Neural cell (in vitro differentiated cells): Measurements from ENCODE around the gene ADGRB2. TPM values are rescaled to one million over a fixed set of nuclear protein-coding genes. Genes with fewer than 3 reads are reported as not detected.

Source experiments
- H2AFZ ChIP-seq: fragments of 200-600, 300-800 bp; sonication (generic), shearing (Covaris generic); 2 replicates; pipeline ENCODE4 v1.6.0; 2014; ENCODE audit warnings: low read depth, mild to moderate bottlenecking, antibody characterized with exemption, low read length, moderate library complexity
- H3F3A ChIP-seq: fragments of 200-600 bp; shearing (Covaris generic); 2 replicates; pipeline ENCODE4 v1.6.1; 2016; ENCODE audit warnings: mild to moderate bottlenecking, moderate library complexity, mixed read lengths, antibody characterized with exemption, low read length; ENCODE audit not compliant: insufficient read depth, poor library complexity, severe bottlenecking
- H3K27ac ChIP-seq: fragments of 200-600, 300-800 bp; sonication (generic), shearing (Covaris generic); 2 replicates; pipeline ENCODE4 v1.5.1; 2014; ENCODE audit warnings: mild to moderate bottlenecking, low read length, moderate library complexity
- H3K27me3 ChIP-seq: fragments of 300-800, 200-600 bp; sonication (generic), shearing (Covaris generic); 2 replicates; pipeline ENCODE4 v1.6.0; 2014; ENCODE audit warnings: mild to moderate bottlenecking, low read depth, low read length, moderate library complexity; ENCODE audit not compliant: insufficient read depth
- H3K36me3 ChIP-seq: fragments of 300-800, 200-600 bp; sonication (generic), shearing (Covaris generic); 2 replicates; pipeline ENCODE4 v1.5.1; 2014; ENCODE audit warnings: mild to moderate bottlenecking, antibody characterized with exemption, low read length, moderate library complexity; ENCODE audit not compliant: insufficient read depth
- H3K4me2 ChIP-seq: fragments of 300-800, 200-600 bp; sonication (generic), shearing (Covaris generic); 2 replicates; pipeline ENCODE4 v1.6.0; 2014; ENCODE audit warnings: mild to moderate bottlenecking, low read length
- H3K4me3 ChIP-seq: fragments of 300-800, 200-600 bp; sonication (generic), shearing (Covaris generic); 2 replicates; pipeline ENCODE4 v1.5.1; 2014; ENCODE audit warnings: mild to moderate bottlenecking, low read length, moderate library complexity
- H3K79me2 ChIP-seq: fragments of 200-600 bp; shearing (Covaris generic); replicated peaks from 2 replicates; pipeline ENCODE4 v1.6.0; 2014; ENCODE audit warnings: mild to moderate bottlenecking, low read length, moderate library complexity; ENCODE audit not compliant: insufficient read depth
- H3K9ac ChIP-seq: fragments of 300-800, 200-600 bp; sonication (generic), shearing (Covaris generic); 2 replicates; pipeline ENCODE4 v1.6.1; 2016; ENCODE audit warnings: mild to moderate bottlenecking, low read length, mixed read lengths
- H3K9me2 ChIP-seq: fragments of 200-600 bp; shearing (Covaris generic); 2 replicates; pipeline ENCODE4 v1.6.1; 2016; ENCODE audit warnings: mild to moderate bottlenecking, low read length, mixed read lengths; ENCODE audit not compliant: insufficient read depth
- H3K9me3 ChIP-seq: fragments of 200-600, 300-800 bp; sonication (generic), shearing (Covaris generic); 2 replicates; pipeline ENCODE4 v1.6.1; 2016; ENCODE audit warnings: mild to moderate bottlenecking, mixed run types, low read length, moderate library complexity, mixed read lengths
- H4K20me1 ChIP-seq: fragments of 200-600 bp; shearing (Covaris generic); 2 replicates; pipeline ENCODE4 v1.6.1; 2016; ENCODE audit warnings: mild to moderate bottlenecking, mixed run types; ENCODE audit not compliant: insufficient read depth
- EP300 ChIP-seq: fragments of 450-650 bp; conservative IDR thresholded peaks from 2 replicates; pipeline ENCODE4 v1.6.1; 2014; ENCODE audit warnings: antibody characterized with exemption, mild to moderate bottlenecking, moderate library complexity; ENCODE audit not compliant: poor library complexity, severe bottlenecking
- EZH2 ChIP-seq: fragments of 200-600, 300-800 bp; shearing (Covaris generic), sonication (generic); IDR thresholded peaks from 2 replicates; pipeline ENCODE4 v1.6.1; 2014; ENCODE audit warnings: antibody characterized with exemption, low read length, borderline replicate concordance, mild to moderate bottlenecking; ENCODE audit not compliant: insufficient read depth, poor library complexity, severe bottlenecking
- MXI1 ChIP-seq: fragments of 450-650 bp; conservative IDR thresholded peaks from 2 replicates; pipeline ENCODE4 v1.6.1; 2014; ENCODE audit warnings: antibody characterized with exemption, mild to moderate bottlenecking; ENCODE audit not compliant: poor library complexity, severe bottlenecking
- POLR2AphosphoS5 ChIP-seq: IDR thresholded peaks from 2 replicates; pipeline ENCODE4 v1.6.1; 2012
- RAD21 ChIP-seq: fragments of 450-650 bp; conservative IDR thresholded peaks from 2 replicates; pipeline ENCODE4 v1.6.1; 2014; ENCODE audit warnings: antibody characterized with exemption, mild to moderate bottlenecking, moderate library complexity
- SMC3 ChIP-seq: fragments of 450-650 bp; conservative IDR thresholded peaks from 2 replicates; pipeline ENCODE4 v1.6.1; 2014; ENCODE audit warnings: antibody characterized with exemption, mild to moderate bottlenecking, moderate library complexity; ENCODE audit not compliant: poor library complexity
- TAF1 ChIP-seq: IDR thresholded peaks from 2 replicates; pipeline ENCODE4 v1.6.1; 2012; ENCODE audit warnings: low read depth
- polyA plus RNA-seq: library from polyadenylated mRNA; depleted of rRNA; stranded (reverse); fragments of >200 nt; gene quantifications from 2 replicates; pipeline ENCODE4 v1.2.3, GENCODE V29; 2014
- TF ChIP-seq, protein P1 (sequence below): IDR thresholded peaks from 2 replicates; pipeline ENCODE4 v1.6.1; 2012; ENCODE audit warnings: borderline replicate concordance
- TF ChIP-seq, protein P2 (sequence below): fragments of 450-650 bp; IDR thresholded peaks from 2 replicates; pipeline ENCODE4 v1.5.1; 2014; ENCODE audit warnings: antibody characterized with exemption, mild to moderate bottlenecking, moderate library complexity; ENCODE audit not compliant: poor library complexity, severe bottlenecking

Gene ADGRB2
- polyA plus RNA-seq, 1 donor from 2014 or later = 45.0 TPM

DNA sequence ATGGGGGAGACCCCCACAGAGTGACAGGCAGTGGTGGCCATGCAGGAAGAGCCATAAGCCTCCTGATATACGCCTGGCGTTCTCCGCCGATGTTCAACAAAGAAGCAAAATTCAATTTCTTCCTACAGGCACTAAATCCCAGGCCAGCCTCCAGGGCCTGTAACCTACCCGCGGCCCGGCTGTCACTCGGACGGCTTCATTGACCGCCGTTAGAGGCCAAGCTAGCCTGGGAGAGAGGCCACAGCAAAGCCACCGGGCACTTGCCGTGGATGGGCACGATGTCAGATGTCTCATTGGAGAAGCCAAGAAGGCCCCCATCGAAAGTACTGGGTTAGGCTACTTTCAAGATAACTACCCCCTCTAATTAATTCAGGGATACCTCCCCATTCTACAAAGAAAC lies 9.7 kb downstream of the ADGRB2 start:
- Histone ChIP-seq H3K9me2 (no peaks in the 10 kb centered on the region), H3K9ac (no peak overlapping the region), H3F3A (no peaks in the 10 kb centered on the region), H2AFZ (no peak overlapping the region), H3K36me3 (no peaks in the 10 kb centered on the region), H3K4me2 (no peak overlapping the region), H4K20me1 (no peaks in the 10 kb centered on the region), H3K79me2 (peaks cover 8% of the 10 kb centered on the region), H3K27ac (no peak overlapping the region), H3K4me3 (no peak overlapping the region), H3K27me3 (no peaks in the 10 kb centered on the region), H3K9me3 (no peaks in the 10 kb centered on the region)
- TF ChIP-seq SMC3 = no peak

DNA sequence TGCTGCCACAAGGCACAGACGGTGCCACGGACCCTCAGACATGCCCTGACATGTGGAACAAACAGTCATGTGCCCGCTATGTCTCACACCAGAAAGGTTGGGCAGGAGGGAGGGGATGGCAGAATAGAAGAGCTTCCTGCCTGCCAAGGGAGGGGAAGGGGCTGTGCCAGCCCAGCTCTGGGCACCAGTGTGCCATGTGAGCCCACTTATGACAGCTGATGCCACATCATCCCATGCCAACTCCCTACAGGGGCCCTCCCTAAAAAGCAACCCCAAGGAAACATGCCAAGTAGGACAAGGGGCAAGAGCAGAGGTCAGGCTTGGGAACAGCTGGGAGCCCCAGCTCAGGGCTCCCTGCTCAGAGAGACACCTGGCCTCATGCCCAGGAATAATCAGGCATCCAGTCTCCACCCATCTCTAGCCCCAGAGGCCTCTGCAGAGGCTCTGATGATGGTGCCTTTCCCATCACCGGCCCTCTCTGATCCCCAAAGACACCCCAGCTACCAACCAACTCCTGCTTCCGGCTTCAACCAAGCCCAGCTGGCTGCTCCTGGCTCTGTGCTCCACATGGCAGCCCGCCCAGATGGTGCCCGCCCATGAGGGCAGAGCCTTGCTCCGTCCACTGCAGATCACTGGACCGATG lies 10.3 kb downstream of the ADGRB2 start:
- no peaks in the 10 kb centered on the region for H3K27me3 ChIP-seq
- no peaks in the 10 kb centered on the region for H3F3A ChIP-seq
- no peak overlapping the region for H3K4me3 ChIP-seq
- no peak overlapping the region for H3K4me2 ChIP-seq
- no peak overlapping the region for H3K27ac ChIP-seq
- H2AFZ ChIP-seq = no peak overlapping the region
- H3K79me2 ChIP-seq = peaks cover 5% of the 10 kb centered on the region
- no peaks in the 10 kb centered on the region for H4K20me1 ChIP-seq
- no peaks in the 10 kb centered on the region for H3K36me3 ChIP-seq
- H3K9me2 ChIP-seq = no peaks in the 10 kb centered on the region
- H3K9me3 ChIP-seq = no peaks in the 10 kb centered on the region
- TF ChIP-seq SMC3 = no peak
- TF ChIP-seq, protein P1, sequence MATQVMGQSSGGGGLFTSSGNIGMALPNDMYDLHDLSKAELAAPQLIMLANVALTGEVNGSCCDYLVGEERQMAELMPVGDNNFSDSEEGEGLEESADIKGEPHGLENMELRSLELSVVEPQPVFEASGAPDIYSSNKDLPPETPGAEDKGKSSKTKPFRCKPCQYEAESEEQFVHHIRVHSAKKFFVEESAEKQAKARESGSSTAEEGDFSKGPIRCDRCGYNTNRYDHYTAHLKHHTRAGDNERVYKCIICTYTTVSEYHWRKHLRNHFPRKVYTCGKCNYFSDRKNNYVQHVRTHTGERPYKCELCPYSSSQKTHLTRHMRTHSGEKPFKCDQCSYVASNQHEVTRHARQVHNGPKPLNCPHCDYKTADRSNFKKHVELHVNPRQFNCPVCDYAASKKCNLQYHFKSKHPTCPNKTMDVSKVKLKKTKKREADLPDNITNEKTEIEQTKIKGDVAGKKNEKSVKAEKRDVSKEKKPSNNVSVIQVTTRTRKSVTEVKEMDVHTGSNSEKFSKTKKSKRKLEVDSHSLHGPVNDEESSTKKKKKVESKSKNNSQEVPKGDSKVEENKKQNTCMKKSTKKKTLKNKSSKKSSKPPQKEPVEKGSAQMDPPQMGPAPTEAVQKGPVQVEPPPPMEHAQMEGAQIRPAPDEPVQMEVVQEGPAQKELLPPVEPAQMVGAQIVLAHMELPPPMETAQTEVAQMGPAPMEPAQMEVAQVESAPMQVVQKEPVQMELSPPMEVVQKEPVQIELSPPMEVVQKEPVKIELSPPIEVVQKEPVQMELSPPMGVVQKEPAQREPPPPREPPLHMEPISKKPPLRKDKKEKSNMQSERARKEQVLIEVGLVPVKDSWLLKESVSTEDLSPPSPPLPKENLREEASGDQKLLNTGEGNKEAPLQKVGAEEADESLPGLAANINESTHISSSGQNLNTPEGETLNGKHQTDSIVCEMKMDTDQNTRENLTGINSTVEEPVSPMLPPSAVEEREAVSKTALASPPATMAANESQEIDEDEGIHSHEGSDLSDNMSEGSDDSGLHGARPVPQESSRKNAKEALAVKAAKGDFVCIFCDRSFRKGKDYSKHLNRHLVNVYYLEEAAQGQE = no peak
- TF ChIP-seq, protein P2, sequence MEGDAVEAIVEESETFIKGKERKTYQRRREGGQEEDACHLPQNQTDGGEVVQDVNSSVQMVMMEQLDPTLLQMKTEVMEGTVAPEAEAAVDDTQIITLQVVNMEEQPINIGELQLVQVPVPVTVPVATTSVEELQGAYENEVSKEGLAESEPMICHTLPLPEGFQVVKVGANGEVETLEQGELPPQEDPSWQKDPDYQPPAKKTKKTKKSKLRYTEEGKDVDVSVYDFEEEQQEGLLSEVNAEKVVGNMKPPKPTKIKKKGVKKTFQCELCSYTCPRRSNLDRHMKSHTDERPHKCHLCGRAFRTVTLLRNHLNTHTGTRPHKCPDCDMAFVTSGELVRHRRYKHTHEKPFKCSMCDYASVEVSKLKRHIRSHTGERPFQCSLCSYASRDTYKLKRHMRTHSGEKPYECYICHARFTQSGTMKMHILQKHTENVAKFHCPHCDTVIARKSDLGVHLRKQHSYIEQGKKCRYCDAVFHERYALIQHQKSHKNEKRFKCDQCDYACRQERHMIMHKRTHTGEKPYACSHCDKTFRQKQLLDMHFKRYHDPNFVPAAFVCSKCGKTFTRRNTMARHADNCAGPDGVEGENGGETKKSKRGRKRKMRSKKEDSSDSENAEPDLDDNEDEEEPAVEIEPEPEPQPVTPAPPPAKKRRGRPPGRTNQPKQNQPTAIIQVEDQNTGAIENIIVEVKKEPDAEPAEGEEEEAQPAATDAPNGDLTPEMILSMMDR = no peak
- no peak for TF ChIP-seq EP300
- no peak for TF ChIP-seq EZH2
- TF ChIP-seq POLR2AphosphoS5 = no peak
- no peak for TF ChIP-seq RAD21
- no peak for TF ChIP-seq TAF1
- H3K9ac ChIP-seq = no peak overlapping the region

DNA sequence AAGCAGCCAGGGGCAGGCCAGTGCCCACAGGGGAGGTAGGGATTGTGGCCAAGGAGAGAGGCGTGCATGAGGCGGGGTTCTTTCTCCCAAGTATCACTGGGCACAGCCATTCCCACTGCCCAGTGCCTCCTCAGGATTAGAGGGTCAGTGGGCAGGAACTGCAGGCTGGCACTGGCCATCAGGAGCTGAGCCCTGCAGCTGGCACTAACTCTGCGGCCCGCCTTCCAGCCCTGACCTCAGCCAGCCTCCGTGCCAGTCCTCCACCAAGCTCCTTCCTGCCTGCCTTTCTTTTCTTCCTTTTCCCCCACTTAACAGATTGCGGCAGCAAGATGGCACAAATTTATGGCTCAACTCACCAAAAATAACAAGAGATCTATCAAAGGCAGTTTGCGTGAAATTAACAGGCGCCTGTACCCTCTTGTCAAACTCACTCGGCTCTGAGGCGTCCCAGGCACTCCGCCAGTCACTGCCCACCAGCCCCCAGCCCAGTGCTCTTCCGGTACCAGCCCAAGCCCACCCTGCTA lies 11.1 kb downstream of the ADGRB2 start:
- no peak for TF ChIP-seq SMC3
- TF ChIP-seq MXI1 = no peak
- TF ChIP-seq EZH2 = no peak
- Histone ChIP-seq H3K27ac (no peak overlapping the region), H4K20me1 (no peaks in the 10 kb centered on the region), H3K79me2 (no peaks in the 10 kb centered on the region), H3K4me2 (no peak overlapping the region), H3K4me3 (no peak overlapping the region), H3K9ac (no peak overlapping the region), H3K36me3 (no peaks in the 10 kb centered on the region), H3K9me2 (no peaks in the 10 kb centered on the region), H3K27me3 (no peaks in the 10 kb centered on the region), H3K9me3 (no peaks in the 10 kb centered on the region), H3F3A (no peaks in the 10 kb centered on the region), H2AFZ (no peak overlapping the region)
